ENCODE results near the gene DOLK. TPM values are rescaled to one million over a fixed set of nuclear protein-coding genes. Genes with fewer than 3 reads are reported as not detected.
A peak's percentile ranks its signal among the peaks of the same experiment; 100 is the strongest.

The DOLK gene
- total and polyA plus RNA-seq, 10 donors = 5.3 to 16.3 (median 10.9) TPM

- no peaks in the 10 kb centered on the region for H3K27me3 ChIP-seq (replicated peaks in 1 of 7)
- DNase-seq = peak; percentile 73
- TF ChIP-seq POLR2A (IDR thresholded peaks at IDR 0.05) (no peak), POLR2AphosphoS5 (IDR thresholded peaks at IDR 0.05) (peak; percentile 24 to 46 (median 41))
- WGBS, 5 donors = 52 to 75% (median 73%) methylated on average over 7 to 15 of the region's 15 CpGs
- H3K4me1 ChIP-seq = peaks cover 2 to 54% (median 35%) of the 10 kb centered on the region in 6 donors
- H3K36me3 ChIP-seq = peaks cover 0 to 10% (median 0%) of the 10 kb centered on the region in 6 donors
- peak overlapping the region in 6 of 8 donors; percentile 32 to 83 (median 58) for H3K27ac ChIP-seq
- no peaks in the 10 kb centered on the region for H3K9me3 ChIP-seq
- H3K4me3 ChIP-seq = no peak overlapping the region
- intact Hi-C loops (cut with DNase I; ENCODE audit: low total_unique reads) = no loop called here
Observed at GRCh38 chr9:128940271-128940921, 7.0 kb downstream of the DOLK start.

GRCh38 chr9:128937310-128938165 is 9.9 kb downstream of the DOLK start:
- Histone ChIP-seq H3K27me3 (replicated peaks in 1 of 7) (no peaks in the 10 kb centered on the region), H3K4me3 (no peak overlapping the region), H3K4me1 (peaks cover 2 to 25% (median 17%) of the 10 kb centered on the region in 6 donors), H3K36me3 (no peaks in the 10 kb centered on the region), H3K27ac (no peak overlapping the region), H3K9me3 (no peaks in the 10 kb centered on the region)
- WGBS, 5 donors = 91 to 96% (median 94%) methylated on average over 9 of the region's 9 CpGs
- TF ChIP-seq POLR2AphosphoS5 (IDR thresholded peaks at IDR 0.05) (no peak), POLR2A (IDR thresholded peaks at IDR 0.05) (no peak), CTCF (IDR thresholded peaks at IDR 0.05 in 8 of 11, conservative IDR thresholded peaks at IDR 0.05 in 3 of 11) (no peak)
- intact Hi-C loops (cut with DNase I; ENCODE audit: low total_unique reads) = no loop called here
- peak; percentile 35 for DNase-seq

- 87 to 95% (median 90%) methylated on average over 6 to 11 of the region's 11 CpGs for WGBS, 5 donors
- intact Hi-C loops (cut with DNase I; ENCODE audit: low total_unique reads) = no loop called here
- peak; percentile 63 for DNase-seq
Observed at GRCh38 chr9:128936171-128936865, 11.1 kb downstream of the DOLK start.

More at GRCh38 chr9:128936171-128936865, 11.1 kb downstream of the DOLK start:
- Histone ChIP-seq H3K4me1 (peaks cover 0 to 13% (median 9%) of the 10 kb centered on the region in 6 donors), H3K36me3 (no peaks in the 10 kb centered on the region), H3K4me3 (no peak overlapping the region), H3K9me3 (no peaks in the 10 kb centered on the region), H3K27ac (no peak overlapping the region), H3K27me3 (replicated peaks in 1 of 7) (no peaks in the 10 kb centered on the region)
- TF ChIP-seq POLR2A (IDR thresholded peaks at IDR 0.05) (no peak), POLR2AphosphoS5 (IDR thresholded peaks at IDR 0.05) (no peak), CTCF (IDR thresholded peaks at IDR 0.05 in 8 of 11, conservative IDR thresholded peaks at IDR 0.05 in 3 of 11) (no peak)

Measured in spleen (tissue), 11 donors.